Esophagus muscularis mucosa (tissue), 4 donors: ENCODE measurements around the gene CCDC182.

Experiments
- EP300 ChIP-seq: sonication (generic); formaldehyde crosslinking; IDR thresholded peaks from one replicate; pipeline ENCODE4 v1.6.1; 2017; ENCODE audit warnings: antibody characterized with exemption
- POLR2A ChIP-seq: fragments of 450-650 bp; IDR thresholded peaks from one replicate; pipeline ENCODE4 v1.6.1; 2017; ENCODE audit warnings: antibody characterized with exemption, moderate library complexity, mild to moderate bottlenecking, low read depth
- POLR2AphosphoS5 ChIP-seq, 2 donors: sonication (generic); formaldehyde crosslinking; IDR thresholded peaks; one replicate each; pipeline ENCODE4 v1.6.1; 2017; ENCODE audit warnings: antibody characterized with exemption in 2 of 2
- TF ChIP-seq, protein P1 (sequence below), 3 experiments: fragments of 200-600 bp in 2 of 3; fragments of 450-650 bp in 1 of 3; sonication (generic) in 2 of 3; IDR thresholded peaks; one replicate each; pipeline ENCODE4 v1.5.1; 2017 to 2019; ENCODE audit warnings: antibody characterized with exemption in 3 of 3, mild to moderate bottlenecking in 2 of 3, moderate library complexity in 1 of 3

DNA sequence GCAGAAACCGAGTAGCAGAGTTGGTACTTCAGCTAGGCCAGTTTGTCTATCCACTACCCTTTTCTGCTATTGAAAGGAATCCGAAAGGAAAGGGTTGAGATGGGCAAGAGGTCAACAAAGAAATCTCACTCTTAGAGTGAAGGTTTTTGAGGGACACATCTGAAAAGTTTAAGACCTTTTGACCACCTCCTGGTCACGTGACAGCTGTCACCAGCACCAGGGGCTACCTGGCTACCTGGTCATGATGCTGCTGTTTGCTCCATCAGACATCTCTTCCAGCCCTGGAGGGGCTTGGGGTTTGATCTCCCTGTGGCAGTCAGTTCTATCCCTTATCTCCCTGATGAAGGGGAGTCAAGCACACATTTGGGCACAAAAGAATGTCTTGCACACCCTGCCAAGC is 7.6 kb downstream of the CCDC182 start:
- TF ChIP-seq POLR2A (no peak), EP300 (no peak), POLR2AphosphoS5 (IDR thresholded peaks at IDR 0.05) (no peak)
- TF ChIP-seq, protein P1, sequence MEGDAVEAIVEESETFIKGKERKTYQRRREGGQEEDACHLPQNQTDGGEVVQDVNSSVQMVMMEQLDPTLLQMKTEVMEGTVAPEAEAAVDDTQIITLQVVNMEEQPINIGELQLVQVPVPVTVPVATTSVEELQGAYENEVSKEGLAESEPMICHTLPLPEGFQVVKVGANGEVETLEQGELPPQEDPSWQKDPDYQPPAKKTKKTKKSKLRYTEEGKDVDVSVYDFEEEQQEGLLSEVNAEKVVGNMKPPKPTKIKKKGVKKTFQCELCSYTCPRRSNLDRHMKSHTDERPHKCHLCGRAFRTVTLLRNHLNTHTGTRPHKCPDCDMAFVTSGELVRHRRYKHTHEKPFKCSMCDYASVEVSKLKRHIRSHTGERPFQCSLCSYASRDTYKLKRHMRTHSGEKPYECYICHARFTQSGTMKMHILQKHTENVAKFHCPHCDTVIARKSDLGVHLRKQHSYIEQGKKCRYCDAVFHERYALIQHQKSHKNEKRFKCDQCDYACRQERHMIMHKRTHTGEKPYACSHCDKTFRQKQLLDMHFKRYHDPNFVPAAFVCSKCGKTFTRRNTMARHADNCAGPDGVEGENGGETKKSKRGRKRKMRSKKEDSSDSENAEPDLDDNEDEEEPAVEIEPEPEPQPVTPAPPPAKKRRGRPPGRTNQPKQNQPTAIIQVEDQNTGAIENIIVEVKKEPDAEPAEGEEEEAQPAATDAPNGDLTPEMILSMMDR (IDR thresholded peaks at IDR 0.05), result no peak
